ENCODE measurements around the gene ELP6. TPM values are rescaled to one million over a fixed set of nuclear protein-coding genes. Genes with fewer than 3 reads are reported as not detected.
"Not testable (repeated sequence)": the region's sequence is repeated elsewhere in the genome, so short reads cannot be mapped to it uniquely, and the experiment has no call there.

The ELP6 gene
- total and polyA plus RNA-seq, 5 donors = 15.3 to 28.7 (median 23.0) TPM

DNA sequence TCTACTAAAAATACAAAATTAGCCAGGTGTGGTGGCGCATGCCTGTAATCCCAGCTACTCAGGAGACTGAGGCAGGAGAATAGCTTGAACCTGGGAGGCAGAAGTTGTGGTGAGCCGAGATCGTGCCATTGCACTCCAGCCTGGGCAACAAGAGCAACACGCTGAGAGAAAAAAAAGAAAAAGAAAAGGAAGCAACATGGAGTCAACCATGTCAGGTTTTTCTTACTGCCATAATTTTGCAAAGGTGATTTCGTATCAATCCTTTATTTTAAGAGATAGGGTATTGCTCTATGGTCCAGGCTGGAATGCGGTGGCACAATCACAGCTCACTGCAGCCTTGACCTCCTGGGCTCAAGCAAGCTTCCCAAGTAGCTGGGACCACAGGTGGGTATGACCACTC lies 33.2 kb downstream of the ELP6 start:
- WGBS = 94% methylated on average over 6 of the region's 6 CpGs
- ATAC-seq; H3K27ac ChIP-seq (ENCODE audit: low read length): not testable (repeated sequence)

DNA sequence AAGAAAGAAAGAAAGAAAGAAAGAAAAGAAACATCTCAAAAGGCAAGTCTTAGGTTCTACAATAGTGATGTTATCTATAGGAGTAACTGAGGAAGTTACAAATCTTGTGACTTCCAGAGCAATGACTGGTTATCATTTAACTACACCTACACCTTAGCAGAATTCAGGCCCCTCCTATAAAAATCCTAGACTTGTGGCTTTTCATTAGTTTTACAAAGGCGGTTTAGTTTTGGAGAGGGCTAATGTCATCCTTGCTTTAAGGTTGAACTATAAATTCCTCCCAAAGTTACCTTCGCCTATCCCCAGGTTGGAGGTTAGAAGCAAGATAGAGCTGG lies 33.7 kb downstream of the ELP6 start:
- Histone ChIP-seq H3K9me3 (ENCODE audit: control insufficient read depth, low read length) (no peaks in the 10 kb centered on the region), H3K27me3 (ENCODE audit: control insufficient read depth, insufficient read depth) (no peaks in the 10 kb centered on the region), H3K4me1 (ENCODE audit: control insufficient read depth, insufficient read depth, low read length) (no peaks in the 10 kb centered on the region), H3K4me3 (ENCODE audit: low read length) (no peak overlapping the region), H3K27ac (ENCODE audit: low read length) (no peak overlapping the region)
- WGBS = 95% methylated on average over 2 of the region's 2 CpGs
- DNase-seq (no peak), ATAC-seq (no peak)
- intact Hi-C loops (cut with DNase I) = no loop called here

More for the DNA sequence above, 33.2 kb downstream of the ELP6 start:
- H3K4me1 ChIP-seq (ENCODE audit: control insufficient read depth, insufficient read depth, low read length); H3K4me3 ChIP-seq (ENCODE audit: low read length); H3K9me3 ChIP-seq (ENCODE audit: control insufficient read depth, low read length); intact Hi-C loops (cut with DNase I); DNase-seq; H3K27me3 ChIP-seq (ENCODE audit: control insufficient read depth, insufficient read depth): not testable (repeated sequence)

DNA sequence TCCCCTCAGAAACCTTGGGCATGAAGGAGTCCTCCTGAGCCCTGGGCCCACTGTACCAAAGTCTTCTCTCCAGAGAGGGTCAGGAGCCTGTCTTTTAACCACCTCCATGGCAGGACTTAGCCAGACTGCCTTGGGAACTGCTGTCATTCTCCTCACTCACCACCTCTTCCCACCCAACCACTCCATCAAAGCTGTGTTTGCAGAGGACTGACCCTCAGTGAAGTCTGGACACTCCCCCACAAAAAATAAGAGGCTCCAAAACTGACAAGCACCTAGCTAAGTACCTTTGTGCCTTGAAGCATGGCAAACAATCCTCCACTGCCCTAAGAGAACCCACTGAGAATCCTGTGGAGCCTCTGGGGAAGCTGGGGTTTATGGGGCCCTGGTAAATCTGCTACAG lies 35.5 kb downstream of the ELP6 start:
- H3K9me3 ChIP-seq (ENCODE audit: control insufficient read depth, low read length) = no peaks in the 10 kb centered on the region
- H3K27me3 ChIP-seq (ENCODE audit: control insufficient read depth, insufficient read depth) = no peaks in the 10 kb centered on the region
- intact Hi-C loops (cut with DNase I) = no loop called here
- H3K4me3 ChIP-seq (ENCODE audit: low read length) = no peak overlapping the region
- ATAC-seq = no peak
- H3K4me1 ChIP-seq (ENCODE audit: control insufficient read depth, insufficient read depth, low read length) = no peaks in the 10 kb centered on the region
- no peak for DNase-seq
- no peak overlapping the region for H3K27ac ChIP-seq (ENCODE audit: low read length)

DNA sequence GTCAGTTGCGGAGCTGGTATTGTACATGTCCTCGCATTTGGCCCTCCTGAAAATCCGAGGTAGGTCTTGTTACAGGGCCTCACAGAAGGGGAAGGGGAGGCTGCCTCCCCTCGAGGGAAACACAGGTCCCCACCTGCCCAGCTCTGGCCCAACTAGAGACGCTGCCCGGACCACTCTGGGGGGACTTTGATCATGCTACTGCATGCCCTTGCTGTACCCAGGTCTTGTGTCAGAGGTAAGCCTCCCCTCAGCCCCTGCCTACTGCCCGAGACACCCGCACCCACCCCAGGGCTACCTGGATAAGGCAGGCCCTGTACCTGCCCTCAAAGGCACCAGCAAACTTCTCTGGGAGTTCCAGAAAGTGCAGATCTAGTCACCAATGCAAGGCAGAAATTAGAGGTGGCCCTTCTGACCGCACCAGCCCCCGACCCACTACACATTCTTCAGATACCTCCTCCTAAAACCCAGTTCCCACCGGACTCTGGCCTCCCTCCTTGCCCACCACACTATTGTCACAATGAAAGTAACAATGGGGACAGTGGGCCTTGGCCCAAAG lies 36.8 kb downstream of the ELP6 start:
- no peaks in the 10 kb centered on the region for H3K27me3 ChIP-seq (ENCODE audit: control insufficient read depth, insufficient read depth)
- H3K27ac ChIP-seq (ENCODE audit: low read length) = no peak overlapping the region
- WGBS = 92% methylated on average over 11 of the region's 11 CpGs
- H3K4me3 ChIP-seq (ENCODE audit: low read length) = peak overlapping the region; percentile 86
- H3K9me3 ChIP-seq (ENCODE audit: control insufficient read depth, low read length) = no peaks in the 10 kb centered on the region
- intact Hi-C loops (cut with DNase I) = loop anchor here in 1 of 4 donors (2.0 kb wide), 1 partner anchor 56 kb away; no protein-coding TSS in a partner anchor
- no peak for ATAC-seq
- H3K4me1 ChIP-seq (ENCODE audit: control insufficient read depth, insufficient read depth, low read length) = no peaks in the 10 kb centered on the region
- no peak for DNase-seq

DNA sequence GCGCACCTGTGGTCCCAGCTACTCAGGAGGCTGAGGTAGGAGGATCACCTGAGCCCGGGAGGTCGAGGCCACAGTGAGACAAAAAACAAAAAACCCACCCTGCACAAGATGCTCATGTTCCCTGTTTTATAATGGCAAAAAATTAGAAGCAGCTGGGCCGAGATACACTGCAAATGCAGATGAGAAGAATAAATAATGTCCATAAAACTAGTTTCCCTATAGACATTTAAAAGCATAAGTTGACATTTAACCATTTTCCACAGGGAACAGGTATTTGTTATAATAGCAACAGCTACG lies 37.2 kb downstream of the ELP6 start:
- H3K9me3 ChIP-seq (ENCODE audit: control insufficient read depth, low read length) = no peaks in the 10 kb centered on the region
- WGBS = 72% methylated on average over 5 of the region's 5 CpGs
- intact Hi-C loops (cut with DNase I) = loop anchor here in 1 of 4 donors (2.0 kb wide), 1 partner anchor 55 kb away; no protein-coding TSS in a partner anchor
- no peaks in the 10 kb centered on the region for H3K27me3 ChIP-seq (ENCODE audit: control insufficient read depth, insufficient read depth)
- ATAC-seq (no peak), DNase-seq (no peak)
- H3K4me3 ChIP-seq (ENCODE audit: low read length) = peak overlapping the region; percentile 86
- peak overlapping the region; percentile 55 for H3K27ac ChIP-seq (ENCODE audit: low read length)
- H3K4me1 ChIP-seq (ENCODE audit: control insufficient read depth, insufficient read depth, low read length) = no peaks in the 10 kb centered on the region

DNA sequence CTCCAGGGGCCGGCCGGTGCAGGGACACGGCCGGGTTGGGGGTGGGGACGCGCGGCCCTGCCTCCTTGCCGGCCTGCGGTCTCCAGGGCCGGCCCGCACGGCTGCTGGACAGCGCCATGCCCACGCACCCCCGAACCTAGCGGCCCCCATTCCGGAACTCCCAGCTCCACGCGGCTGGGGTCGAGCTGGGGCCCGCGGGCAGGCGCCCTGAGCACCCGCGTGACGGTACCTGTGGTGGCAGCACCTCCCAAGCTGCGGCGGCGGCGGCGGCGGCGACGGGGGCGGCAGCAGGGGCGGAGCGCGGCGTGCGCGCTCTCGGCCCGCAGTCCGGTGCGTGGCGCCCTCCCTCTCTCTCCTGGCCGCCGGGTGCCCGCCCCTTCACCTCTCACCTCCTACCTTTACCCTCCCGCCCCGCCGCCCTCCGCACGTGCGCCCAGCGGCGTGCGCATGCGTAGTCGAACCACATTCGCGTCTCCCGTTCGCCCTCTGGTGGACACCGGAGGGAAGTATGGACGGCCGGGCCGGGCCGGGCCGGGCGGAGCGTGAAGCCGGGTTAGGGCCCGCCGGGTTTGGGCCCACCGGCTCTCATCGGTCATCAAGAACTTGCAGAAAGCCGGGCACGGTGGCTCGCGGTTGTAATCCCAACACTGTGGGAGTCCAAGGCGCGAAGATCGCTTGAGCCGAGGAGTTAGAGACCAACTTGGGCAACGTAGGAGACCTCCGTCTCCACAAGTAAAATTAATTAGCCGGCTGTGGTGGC lies 37.8 kb downstream of the ELP6 start, which contains the start of gene SCAP:
TSS of gene SCAP (minus strand) at position 372 of the 760 bp plus-strand sequence. CDS start 32,948 bp downstream, outside the sequence.
- ATAC-seq = peak; percentile 98
- H3K27me3 ChIP-seq (ENCODE audit: control insufficient read depth, insufficient read depth) = no peaks in the 10 kb centered on the region
- H3K4me3 ChIP-seq (ENCODE audit: low read length) = peak within 1 kb of the TSS; percentile 86
- no peaks in the 10 kb centered on the region for H3K4me1 ChIP-seq (ENCODE audit: control insufficient read depth, insufficient read depth, low read length)
- DNase-seq = peak; percentile 93 to 98 (median 97)
- WGBS = 3% methylated on average over 88 of the region's 88 CpGs
- intact Hi-C loops (cut with DNase I) = loop anchor here in 2 of 4 donors (2.0 kb wide), 2 partner anchors 53 to 55 kb away; no protein-coding TSS in a partner anchor
- H3K27ac ChIP-seq (ENCODE audit: low read length) = peak within 1 kb of the TSS; percentile 57
- H3K9me3 ChIP-seq (ENCODE audit: control insufficient read depth, low read length) = no peaks in the 10 kb centered on the region

DNA sequence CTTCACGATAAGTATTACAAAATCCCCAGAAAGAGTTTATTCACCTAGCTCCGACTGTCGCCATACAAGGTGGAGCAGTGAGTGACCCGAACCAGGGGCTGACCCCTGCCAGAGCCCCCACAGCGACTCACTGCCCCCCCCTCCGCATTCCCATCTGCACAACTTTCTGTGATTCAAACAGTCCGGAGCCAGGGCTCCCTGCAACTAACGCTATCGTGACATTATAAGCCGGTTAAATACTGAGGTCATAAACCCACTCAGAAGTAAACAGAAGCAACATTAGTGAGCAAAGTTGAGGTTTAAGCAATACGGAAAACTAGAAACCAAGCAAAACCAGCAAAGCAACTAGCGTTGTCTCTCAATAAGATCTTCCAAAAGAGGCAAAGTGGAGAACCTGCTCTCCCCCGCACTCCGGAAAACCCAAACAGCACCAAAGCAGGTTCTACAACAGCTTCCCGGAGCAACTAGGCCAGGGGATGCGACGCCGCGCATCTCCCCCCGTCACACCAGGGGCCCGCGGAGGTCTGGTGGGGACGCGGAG lies 38.4 kb downstream of the ELP6 start:
- H3K27me3 ChIP-seq (ENCODE audit: control insufficient read depth, insufficient read depth) = no peaks in the 10 kb centered on the region
- DNase-seq = peak in 1 of 3 donors; percentile 46
- peak overlapping the region; percentile 57 for H3K27ac ChIP-seq (ENCODE audit: low read length)
- peak overlapping the region; percentile 86 for H3K4me3 ChIP-seq (ENCODE audit: low read length)
- intact Hi-C loops (cut with DNase I) = loop anchor here in 1 of 4 donors (2.0 kb wide), 1 partner anchor 52 kb away; no protein-coding TSS in a partner anchor
- H3K4me1 ChIP-seq (ENCODE audit: control insufficient read depth, insufficient read depth, low read length) = no peaks in the 10 kb centered on the region
- under 1% methylated on average over 24 of the region's 24 CpGs for WGBS
- no peak for ATAC-seq
- H3K9me3 ChIP-seq (ENCODE audit: control insufficient read depth, low read length) = no peaks in the 10 kb centered on the region

DNA sequence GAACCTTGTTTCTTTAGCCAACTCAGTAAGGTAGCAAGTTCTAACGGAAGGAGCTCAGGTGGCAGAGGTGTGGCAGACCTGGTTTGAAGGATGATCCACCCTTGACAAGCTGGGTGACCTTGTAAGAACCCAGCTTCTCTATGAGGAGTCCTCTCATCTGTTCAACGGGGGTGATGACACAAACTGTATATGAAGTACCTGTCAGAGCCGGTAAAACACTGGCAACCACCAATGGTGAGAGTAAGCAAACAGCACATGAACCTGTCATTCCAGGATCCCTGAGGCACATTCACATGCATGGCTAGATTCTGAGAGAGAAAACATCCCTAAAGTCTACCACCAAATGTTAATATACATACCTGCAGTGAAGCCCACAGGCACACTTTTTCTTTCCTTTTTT lies 40.1 kb downstream of the ELP6 start:
- Histone ChIP-seq H3K4me1 (ENCODE audit: control insufficient read depth, insufficient read depth, low read length) (no peaks in the 10 kb centered on the region), H3K9me3 (ENCODE audit: control insufficient read depth, low read length) (no peaks in the 10 kb centered on the region), H3K27ac (ENCODE audit: low read length) (no peak overlapping the region), H3K27me3 (ENCODE audit: control insufficient read depth, insufficient read depth) (no peaks in the 10 kb centered on the region), H3K4me3 (ENCODE audit: low read length) (no peak overlapping the region)
- intact Hi-C loops (cut with DNase I) = loop anchor here in 1 of 4 donors (5.0 kb wide), 1 partner anchor 51 kb away; no protein-coding TSS in a partner anchor
- DNase-seq = no peak
- ATAC-seq = no peak
- whole genome bisulfite sequencing = 62% methylated on average over 3 of the region's 3 CpGs

DNA sequence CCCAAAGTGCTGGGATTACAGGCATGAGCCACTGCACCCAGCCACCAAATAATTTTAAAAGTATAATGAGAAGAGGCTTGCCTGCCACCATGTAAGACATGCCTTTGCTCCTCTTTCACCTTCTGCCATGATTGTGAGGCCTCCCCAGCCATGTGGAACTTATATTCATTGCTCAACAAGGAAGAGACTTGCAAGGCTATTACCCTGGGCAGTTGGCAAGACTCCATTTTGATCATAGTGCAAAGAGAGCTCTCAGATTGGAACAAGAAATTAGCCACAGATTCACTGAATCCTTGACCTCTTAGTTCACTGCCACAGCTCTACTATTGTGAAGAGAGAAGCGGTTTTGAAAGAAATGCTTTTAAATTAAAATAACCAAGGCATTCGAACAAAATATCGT lies 43.9 kb downstream of the ELP6 start:
- no peaks in the 10 kb centered on the region for H3K4me1 ChIP-seq (ENCODE audit: control insufficient read depth, insufficient read depth, low read length)
- H3K9me3 ChIP-seq (ENCODE audit: control insufficient read depth, low read length) = no peaks in the 10 kb centered on the region
- no peak for ATAC-seq
- no peak overlapping the region for H3K27ac ChIP-seq (ENCODE audit: low read length)
- WGBS = 90% methylated on average over 3 of the region's 3 CpGs
- H3K27me3 ChIP-seq (ENCODE audit: control insufficient read depth, insufficient read depth) = no peaks in the 10 kb centered on the region
- intact Hi-C loops (cut with DNase I) = loop anchor here in 1 of 4 donors (5.0 kb wide), 1 partner anchor 47 kb away; no protein-coding TSS in a partner anchor
- H3K4me3 ChIP-seq (ENCODE audit: low read length) = no peak overlapping the region
- no peak for DNase-seq

DNA sequence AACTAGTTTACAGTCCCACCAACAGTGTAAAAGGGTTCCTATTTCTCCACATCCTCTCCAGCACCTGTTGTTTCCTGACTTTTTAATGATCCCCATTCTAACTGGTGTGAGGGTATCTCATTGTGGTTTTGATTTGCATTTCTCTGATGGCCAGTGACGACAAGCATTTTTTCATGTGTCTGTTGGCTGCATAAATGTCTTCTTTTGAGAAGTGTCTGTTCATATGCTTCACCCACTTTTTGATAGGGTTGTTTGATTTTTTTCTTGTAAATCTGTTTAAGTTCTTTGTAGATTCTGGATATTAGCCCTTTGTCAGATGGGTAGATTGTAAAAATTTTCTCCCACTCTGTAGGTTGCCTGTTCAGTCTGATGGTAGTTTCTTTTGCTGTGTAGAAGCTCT lies 45.2 kb downstream of the ELP6 start:
- DNase-seq; H3K27me3 ChIP-seq (ENCODE audit: control insufficient read depth, insufficient read depth); intact Hi-C loops (cut with DNase I); H3K4me1 ChIP-seq (ENCODE audit: control insufficient read depth, insufficient read depth, low read length); H3K27ac ChIP-seq (ENCODE audit: low read length); H3K4me3 ChIP-seq (ENCODE audit: low read length); ATAC-seq; H3K9me3 ChIP-seq (ENCODE audit: control insufficient read depth, low read length): not testable (repeated sequence)
- WGBS = 97% methylated on average over 1 of the region's 1 CpG

DNA sequence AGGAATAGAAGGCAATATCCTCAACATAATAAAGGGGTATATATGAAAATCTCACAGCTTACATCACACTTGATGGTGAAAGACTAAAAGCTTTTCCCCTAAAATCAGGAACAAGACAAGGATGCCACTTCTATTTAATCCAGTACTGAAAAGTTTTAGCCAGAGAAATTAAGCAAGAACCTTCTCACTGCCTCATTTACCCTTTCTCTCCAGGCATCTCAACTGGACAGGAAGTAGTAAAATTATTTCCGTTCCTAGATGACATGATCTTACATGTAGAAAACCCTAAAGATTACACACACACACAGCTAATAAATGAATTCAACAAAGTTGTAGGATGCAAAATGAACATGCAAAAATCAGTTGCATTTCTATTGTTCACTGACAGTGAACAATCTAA lies 48.9 kb downstream of the ELP6 start:
- Histone ChIP-seq H3K9me3 (ENCODE audit: control insufficient read depth, low read length) (no peaks in the 10 kb centered on the region), H3K27me3 (ENCODE audit: control insufficient read depth, insufficient read depth) (no peaks in the 10 kb centered on the region), H3K27ac (ENCODE audit: low read length) (no peak overlapping the region), H3K4me1 (ENCODE audit: control insufficient read depth, insufficient read depth, low read length) (peaks cover 5% of the 10 kb centered on the region), H3K4me3 (ENCODE audit: low read length) (no peak overlapping the region)
- WGBS = 67% methylated on average over 1 of the region's 1 CpG
- DNase-seq (no peak), ATAC-seq (no peak)
- intact Hi-C loops (cut with DNase I) = no loop called here
